ENCODE measurements around the gene RASL10A. TPM values are rescaled to one million over a fixed set of nuclear protein-coding genes. Genes with fewer than 3 reads are reported as not detected.
A peak's percentile ranks its signal among the peaks of the same experiment; 100 is the strongest.

The RASL10A gene
- total and polyA plus RNA-seq, 10 donors = 0.54 to 6.1 (median 2.3) TPM

GRCh38 chr22:29353286-29353685, 37.8 kb upstream of the RASL10A start:
- no peaks in the 10 kb centered on the region for H3K27me3 ChIP-seq (replicated peaks in 1 of 7)
- TF ChIP-seq, protein P1, sequence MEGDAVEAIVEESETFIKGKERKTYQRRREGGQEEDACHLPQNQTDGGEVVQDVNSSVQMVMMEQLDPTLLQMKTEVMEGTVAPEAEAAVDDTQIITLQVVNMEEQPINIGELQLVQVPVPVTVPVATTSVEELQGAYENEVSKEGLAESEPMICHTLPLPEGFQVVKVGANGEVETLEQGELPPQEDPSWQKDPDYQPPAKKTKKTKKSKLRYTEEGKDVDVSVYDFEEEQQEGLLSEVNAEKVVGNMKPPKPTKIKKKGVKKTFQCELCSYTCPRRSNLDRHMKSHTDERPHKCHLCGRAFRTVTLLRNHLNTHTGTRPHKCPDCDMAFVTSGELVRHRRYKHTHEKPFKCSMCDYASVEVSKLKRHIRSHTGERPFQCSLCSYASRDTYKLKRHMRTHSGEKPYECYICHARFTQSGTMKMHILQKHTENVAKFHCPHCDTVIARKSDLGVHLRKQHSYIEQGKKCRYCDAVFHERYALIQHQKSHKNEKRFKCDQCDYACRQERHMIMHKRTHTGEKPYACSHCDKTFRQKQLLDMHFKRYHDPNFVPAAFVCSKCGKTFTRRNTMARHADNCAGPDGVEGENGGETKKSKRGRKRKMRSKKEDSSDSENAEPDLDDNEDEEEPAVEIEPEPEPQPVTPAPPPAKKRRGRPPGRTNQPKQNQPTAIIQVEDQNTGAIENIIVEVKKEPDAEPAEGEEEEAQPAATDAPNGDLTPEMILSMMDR (IDR thresholded peaks at IDR 0.05 in 8 of 11, conservative IDR thresholded peaks at IDR 0.05 in 3 of 11) = no peak
- no peak for TF ChIP-seq POLR2AphosphoS5 (IDR thresholded peaks at IDR 0.05)
- no peak for TF ChIP-seq POLR2A (IDR thresholded peaks at IDR 0.05)
- DNase-seq = no peak
- H3K4me1 ChIP-seq = no peaks in the 10 kb centered on the region
- H3K36me3 ChIP-seq = peaks cover 13 to 100% (median 100%) of the 10 kb centered on the region in 6 donors
- 90 to 97% (median 96%) methylated on average over 11 of the region's 11 CpGs for WGBS, 5 donors
- intact Hi-C loops (cut with DNase I; ENCODE audit: low total_unique reads) = no loop called here
- no peak overlapping the region for H3K27ac ChIP-seq
- H3K4me3 ChIP-seq = no peak overlapping the region
- H3K9me3 ChIP-seq = no peaks in the 10 kb centered on the region

DNA sequence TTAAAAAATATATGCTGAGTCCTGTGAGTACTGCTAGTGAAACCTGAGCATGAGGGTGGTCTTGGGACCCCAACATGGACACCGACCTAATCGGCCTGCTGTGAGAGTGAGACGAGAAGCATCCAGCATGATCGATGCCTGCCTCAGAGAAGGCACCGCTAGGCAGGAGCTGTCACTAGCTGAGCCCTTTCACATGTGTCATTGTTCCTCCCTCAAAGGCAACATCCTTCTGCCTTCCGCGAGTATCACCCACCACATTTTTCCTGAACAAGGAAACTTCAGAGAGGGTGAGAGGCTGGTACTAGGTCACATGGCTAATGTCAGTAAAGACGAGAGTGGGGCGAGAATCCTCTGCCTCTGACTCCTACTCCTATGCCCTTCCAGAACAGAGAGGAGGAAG, 37.3 kb upstream of the RASL10A start:
- no peak for DNase-seq
- 81 to 96% (median 88%) methylated on average over 9 of the region's 9 CpGs for WGBS, 5 donors
- no peak overlapping the region for H3K27ac ChIP-seq
- no peaks in the 10 kb centered on the region for H3K27me3 ChIP-seq (replicated peaks in 1 of 7)
- no peaks in the 10 kb centered on the region for H3K4me1 ChIP-seq
- no peak overlapping the region for H3K4me3 ChIP-seq
- H3K9me3 ChIP-seq = no peaks in the 10 kb centered on the region
- TF ChIP-seq, protein P1 (IDR thresholded peaks at IDR 0.05 in 8 of 11, conservative IDR thresholded peaks at IDR 0.05 in 3 of 11) = no peak
- TF ChIP-seq POLR2A (IDR thresholded peaks at IDR 0.05) = no peak
- TF ChIP-seq POLR2AphosphoS5 (IDR thresholded peaks at IDR 0.05) = no peak
- intact Hi-C loops (cut with DNase I; ENCODE audit: low total_unique reads) = no loop called here
- H3K36me3 ChIP-seq = peaks cover 12 to 100% (median 100%) of the 10 kb centered on the region in 6 donors

DNA sequence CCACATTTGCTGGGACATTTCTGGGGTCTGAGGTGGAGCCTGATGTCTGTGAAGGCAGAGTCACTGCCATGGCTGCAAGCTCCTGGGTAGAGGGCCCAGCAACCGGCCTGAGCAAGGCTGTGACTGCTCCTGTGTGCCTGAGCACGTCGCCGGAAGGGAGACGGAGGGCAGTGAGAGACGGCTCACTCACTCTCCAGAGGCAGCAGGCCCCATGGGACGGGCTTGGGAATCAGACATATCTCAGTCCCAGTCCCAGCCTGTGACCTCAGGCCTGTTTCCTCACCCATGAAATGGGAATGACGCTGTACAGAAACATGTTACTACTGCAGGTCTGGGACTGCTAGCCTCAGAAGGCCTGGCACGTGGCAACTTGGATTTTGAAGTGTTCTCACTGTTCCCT, 36.4 kb upstream of the RASL10A start:
- TF ChIP-seq POLR2A (IDR thresholded peaks at IDR 0.05) (no peak), POLR2AphosphoS5 (IDR thresholded peaks at IDR 0.05) (peak in 1 of 3 donors; percentile 49)
- TF ChIP-seq, protein P1 (IDR thresholded peaks at IDR 0.05 in 8 of 11, conservative IDR thresholded peaks at IDR 0.05 in 3 of 11) = no peak
- Histone ChIP-seq H3K4me1 (no peaks in the 10 kb centered on the region), H3K27me3 (replicated peaks in 1 of 7) (no peaks in the 10 kb centered on the region), H3K27ac (no peak overlapping the region), H3K36me3 (peaks cover 12 to 100% (median 100%) of the 10 kb centered on the region in 6 donors), H3K9me3 (no peaks in the 10 kb centered on the region), H3K4me3 (no peak overlapping the region)
- peak; percentile 51 for DNase-seq
- intact Hi-C loops (cut with DNase I; ENCODE audit: low total_unique reads) = no loop called here
- 89 to 97% (median 94%) methylated on average over 4 to 9 of the region's 9 CpGs for WGBS, 5 donors

DNA sequence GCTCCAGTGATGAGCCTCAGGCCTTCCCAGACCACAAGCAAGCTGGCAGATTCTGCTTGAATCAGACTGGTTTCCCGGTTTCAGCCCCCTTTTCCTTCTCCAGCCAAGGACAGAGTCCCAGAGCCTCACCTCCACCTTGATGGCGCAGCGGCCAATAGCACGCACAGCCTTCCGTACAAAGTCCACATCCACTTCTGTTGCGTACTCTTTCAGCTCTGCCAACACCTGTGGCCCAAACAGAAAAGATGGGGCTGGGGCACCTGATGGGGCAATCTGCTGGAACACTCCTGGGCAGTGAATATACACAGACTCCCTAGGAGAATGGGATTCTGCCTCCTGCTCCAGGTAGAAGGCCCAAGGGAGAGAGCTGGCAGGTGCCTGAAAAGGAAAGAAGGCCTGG, 35.5 kb upstream of the RASL10A start:
- Histone ChIP-seq H3K27me3 (replicated peaks in 1 of 7) (no peaks in the 10 kb centered on the region), H3K4me1 (no peaks in the 10 kb centered on the region), H3K27ac (no peak overlapping the region), H3K4me3 (no peak overlapping the region), H3K9me3 (no peaks in the 10 kb centered on the region), H3K36me3 (peaks cover 12 to 100% (median 100%) of the 10 kb centered on the region in 6 donors)
- WGBS, 5 donors = 95 to 100% (median 98%) methylated on average over 6 of the region's 6 CpGs
- intact Hi-C loops (cut with DNase I; ENCODE audit: low total_unique reads) = no loop called here
- TF ChIP-seq, protein P1 (IDR thresholded peaks at IDR 0.05 in 8 of 11, conservative IDR thresholded peaks at IDR 0.05 in 3 of 11) = no peak
- TF ChIP-seq POLR2AphosphoS5 (IDR thresholded peaks at IDR 0.05) = no peak
- TF ChIP-seq POLR2A (IDR thresholded peaks at IDR 0.05) = no peak
- no peak for DNase-seq

Data from spleen (tissue), 11 donors.